Loucy (cell line): ENCODE results near the gene SOST.

ENCODE experiments used
- H2AFZ ChIP-seq: fragments of 200-600 bp; sonication (generic); 2 replicates; pipeline ENCODE4 v1.6.0; 2016; ENCODE audit warnings: antibody characterized with exemption, mild to moderate bottlenecking, low read length, moderate library complexity
- H3F3A ChIP-seq: fragments of 200-600 bp; 2 replicates; pipeline ENCODE4 v1.6.0; 2016; ENCODE audit warnings: antibody characterized with exemption, low read depth, mild to moderate bottlenecking
- H3K27me3 ChIP-seq: fragments of 200-600 bp; sonication (generic); 2 replicates; pipeline ENCODE4 v1.6.1; 2014; ENCODE audit warnings: low read length, mild to moderate bottlenecking; ENCODE audit not compliant: insufficient read depth, poor library complexity, severe bottlenecking
- H3K36me3 ChIP-seq: fragments of 200-600 bp; sonication (generic); 2 replicates; pipeline ENCODE4 v1.6.1; 2016; ENCODE audit warnings: low read length; ENCODE audit not compliant: insufficient read depth
- H3K4me1 ChIP-seq: fragments of 200-600 bp; sonication (generic); 2 replicates; pipeline ENCODE4 v1.5.1; 2014; ENCODE audit warnings: low read length, mild to moderate bottlenecking; ENCODE audit not compliant: insufficient read depth, poor library complexity, severe bottlenecking
- H3K4me2 ChIP-seq: fragments of 200-600 bp; sonication (generic); 2 replicates; pipeline ENCODE4 v1.6.0; 2014; ENCODE audit warnings: antibody characterized with exemption, low read length, low read depth, mild to moderate bottlenecking; ENCODE audit not compliant: poor library complexity, severe bottlenecking
- H3K4me3 ChIP-seq: fragments of 200-600 bp; sonication (generic); 2 replicates; pipeline ENCODE4 v1.5.1; 2014; ENCODE audit warnings: low read length, mild to moderate bottlenecking, mixed read lengths; ENCODE audit not compliant: poor library complexity, severe bottlenecking
- H3K79me2 ChIP-seq: fragments of 200-600 bp; sonication (generic); 2 replicates; pipeline ENCODE4 v1.6.1; 2014; ENCODE audit warnings: low read length; ENCODE audit not compliant: insufficient read depth
- H3K9ac ChIP-seq: fragments of 200-600 bp; sonication (generic); 2 replicates; pipeline ENCODE4 v1.6.0; 2014; ENCODE audit warnings: mild to moderate bottlenecking, low read depth, low read length, moderate library complexity; ENCODE audit not compliant: poor library complexity, severe bottlenecking
- H3K9me2 ChIP-seq: fragments of 200-600 bp; sonication (generic); replicated peaks from 2 replicates; pipeline ENCODE4 v1.6.1; 2016; ENCODE audit warnings: low read depth, low read length, mixed read lengths
- H3K9me3 ChIP-seq: fragments of 200-600 bp; sonication (generic); 2 replicates; pipeline ENCODE4 v1.6.1; 2014; ENCODE audit warnings: mild to moderate bottlenecking, antibody characterized with exemption, low read length, low read depth; ENCODE audit not compliant: insufficient read depth
- H4K20me1 ChIP-seq: fragments of 200-600 bp; sonication (generic); 2 replicates; pipeline ENCODE4 v1.6.0; 2014; ENCODE audit warnings: antibody characterized with exemption, low read length, mild to moderate bottlenecking; ENCODE audit not compliant: insufficient read depth, poor library complexity, severe bottlenecking
- EZH2phosphoT487 ChIP-seq: fragments of 200-600 bp; IDR thresholded peaks from 2 replicates; pipeline ENCODE4 v1.6.1; 2018; ENCODE audit warnings: antibody characterized with exemption, mild to moderate bottlenecking, moderate library complexity, borderline replicate concordance
- TF ChIP-seq, protein P1 (sequence below): fragments of 200-600 bp; sonication (generic); conservative IDR thresholded peaks from 2 replicates; pipeline ENCODE4 v1.5.1; 2014; ENCODE audit warnings: mild to moderate bottlenecking, antibody characterized with exemption, low read length

The SOST gene

DNA sequence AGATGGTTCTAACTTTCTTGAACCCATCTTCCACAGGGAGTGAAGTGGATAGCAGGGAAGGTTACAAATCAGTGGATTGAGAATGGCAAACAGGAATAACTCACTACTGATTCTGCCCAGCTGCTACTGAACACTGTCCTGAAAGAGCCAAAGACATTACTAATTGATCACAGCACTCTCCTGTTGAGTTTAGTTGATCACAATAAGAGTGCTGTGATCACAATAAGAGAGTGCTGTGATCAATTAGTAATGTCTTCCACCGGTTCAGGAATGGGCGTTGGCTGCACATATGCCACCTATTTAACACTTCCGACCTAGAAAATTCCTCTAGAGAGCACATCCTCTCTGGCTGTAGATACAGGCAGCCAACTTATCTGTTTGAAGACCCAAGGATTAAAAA lies 33.0 kb upstream of the SOST start:
- Histone ChIP-seq H3K9me2 (no peaks in the 10 kb centered on the region), H3K4me2 (peak overlapping the region; percentile 35), H3K9ac (no peak overlapping the region)

GRCh38 chr17:43790311-43790940 lies 31.8 kb upstream of the SOST start:
- H3K27me3 ChIP-seq, result no peaks in the 10 kb centered on the region
- H3K9me2 ChIP-seq, result no peaks in the 10 kb centered on the region
- TF ChIP-seq EZH2phosphoT487, result no peak
- TF ChIP-seq, protein P1, sequence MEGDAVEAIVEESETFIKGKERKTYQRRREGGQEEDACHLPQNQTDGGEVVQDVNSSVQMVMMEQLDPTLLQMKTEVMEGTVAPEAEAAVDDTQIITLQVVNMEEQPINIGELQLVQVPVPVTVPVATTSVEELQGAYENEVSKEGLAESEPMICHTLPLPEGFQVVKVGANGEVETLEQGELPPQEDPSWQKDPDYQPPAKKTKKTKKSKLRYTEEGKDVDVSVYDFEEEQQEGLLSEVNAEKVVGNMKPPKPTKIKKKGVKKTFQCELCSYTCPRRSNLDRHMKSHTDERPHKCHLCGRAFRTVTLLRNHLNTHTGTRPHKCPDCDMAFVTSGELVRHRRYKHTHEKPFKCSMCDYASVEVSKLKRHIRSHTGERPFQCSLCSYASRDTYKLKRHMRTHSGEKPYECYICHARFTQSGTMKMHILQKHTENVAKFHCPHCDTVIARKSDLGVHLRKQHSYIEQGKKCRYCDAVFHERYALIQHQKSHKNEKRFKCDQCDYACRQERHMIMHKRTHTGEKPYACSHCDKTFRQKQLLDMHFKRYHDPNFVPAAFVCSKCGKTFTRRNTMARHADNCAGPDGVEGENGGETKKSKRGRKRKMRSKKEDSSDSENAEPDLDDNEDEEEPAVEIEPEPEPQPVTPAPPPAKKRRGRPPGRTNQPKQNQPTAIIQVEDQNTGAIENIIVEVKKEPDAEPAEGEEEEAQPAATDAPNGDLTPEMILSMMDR, result no peak; the same call in 1 of the 2 replicates
- no peak overlapping the region for H3K4me2 ChIP-seq
- H4K20me1 ChIP-seq, result no peaks in the 10 kb centered on the region
- H2AFZ ChIP-seq, result no peak overlapping the region
- H3F3A ChIP-seq, result no peaks in the 10 kb centered on the region
- peaks cover 7% of the 10 kb centered on the region for H3K4me1 ChIP-seq
- no peak overlapping the region for H3K4me3 ChIP-seq
- no peaks in the 10 kb centered on the region for H3K79me2 ChIP-seq
- no peaks in the 10 kb centered on the region for H3K36me3 ChIP-seq
- no peaks in the 10 kb centered on the region for H3K9me3 ChIP-seq
- H3K9ac ChIP-seq, result no peak overlapping the region

More for the DNA sequence above, 33.0 kb upstream of the SOST start:
- Histone ChIP-seq H3K9me3 (no peaks in the 10 kb centered on the region), H3F3A (no peaks in the 10 kb centered on the region), H4K20me1 (no peaks in the 10 kb centered on the region), H3K36me3 (no peaks in the 10 kb centered on the region), H3K79me2 (no peaks in the 10 kb centered on the region), H3K4me3 (peak overlapping the region; percentile 35), H3K4me1 (peaks cover 7% of the 10 kb centered on the region), H2AFZ (peak overlapping the region; percentile 60), H3K27me3 (no peaks in the 10 kb centered on the region)
- no peak for TF ChIP-seq EZH2phosphoT487
- TF ChIP-seq, protein P1, result no peak

- no peaks in the 10 kb centered on the region for H4K20me1 ChIP-seq
- H3K4me2 ChIP-seq, result no peak overlapping the region
- H3K4me1 ChIP-seq, result peaks cover 7% of the 10 kb centered on the region
- no peak overlapping the region for H3K4me3 ChIP-seq
- no peak overlapping the region for H2AFZ ChIP-seq
- no peak overlapping the region for H3K9ac ChIP-seq
- no peaks in the 10 kb centered on the region for H3K9me2 ChIP-seq
- no peaks in the 10 kb centered on the region for H3F3A ChIP-seq
- H3K79me2 ChIP-seq, result no peaks in the 10 kb centered on the region
- no peaks in the 10 kb centered on the region for H3K9me3 ChIP-seq
- no peaks in the 10 kb centered on the region for H3K36me3 ChIP-seq
- no peaks in the 10 kb centered on the region for H3K27me3 ChIP-seq
- TF ChIP-seq, protein P1, result no peak
- TF ChIP-seq EZH2phosphoT487, result no peak
Observed at GRCh38 chr17:43789482-43789881, 30.9 kb upstream of the SOST start.
